Activated T-cell treated with anti-CD3 and anti-CD28 coated beads for 48 hours (primary cell): ENCODE data around the gene YDJC.
A peak's percentile ranks its signal among the peaks of the same experiment; 100 is the strongest.
"Not testable (repeated sequence)": the region's sequence is repeated elsewhere in the genome, so short reads cannot be mapped to it uniquely, and the experiment has no call there.

Source experiments
- DNase-seq: peaks from one replicate; pipeline ENCODE4 v3.0.0-alpha.2; 2020; ENCODE audit warnings: low read depth

Gene YDJC

DNA sequence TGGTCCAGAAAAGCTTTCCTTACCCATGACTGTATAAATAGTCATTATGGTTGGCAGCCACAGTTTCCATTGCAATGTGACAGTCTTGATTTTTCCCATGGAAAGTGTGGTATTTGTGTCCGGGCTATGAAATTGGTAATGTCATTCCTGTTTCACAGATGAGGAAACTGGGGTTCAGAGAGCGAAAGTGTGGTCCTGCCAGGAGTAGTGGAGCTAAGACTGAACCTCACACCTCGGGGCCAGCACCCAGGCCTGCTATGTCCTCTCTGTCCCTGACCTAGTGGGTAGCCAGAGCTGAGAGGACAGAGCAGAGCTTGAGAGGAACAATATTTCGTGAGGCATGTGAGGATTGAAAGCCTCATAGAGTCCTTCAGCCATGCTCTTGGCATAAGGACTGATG is 1.2 kb upstream of the YDJC start:
- DNase-seq = no peak

DNA sequence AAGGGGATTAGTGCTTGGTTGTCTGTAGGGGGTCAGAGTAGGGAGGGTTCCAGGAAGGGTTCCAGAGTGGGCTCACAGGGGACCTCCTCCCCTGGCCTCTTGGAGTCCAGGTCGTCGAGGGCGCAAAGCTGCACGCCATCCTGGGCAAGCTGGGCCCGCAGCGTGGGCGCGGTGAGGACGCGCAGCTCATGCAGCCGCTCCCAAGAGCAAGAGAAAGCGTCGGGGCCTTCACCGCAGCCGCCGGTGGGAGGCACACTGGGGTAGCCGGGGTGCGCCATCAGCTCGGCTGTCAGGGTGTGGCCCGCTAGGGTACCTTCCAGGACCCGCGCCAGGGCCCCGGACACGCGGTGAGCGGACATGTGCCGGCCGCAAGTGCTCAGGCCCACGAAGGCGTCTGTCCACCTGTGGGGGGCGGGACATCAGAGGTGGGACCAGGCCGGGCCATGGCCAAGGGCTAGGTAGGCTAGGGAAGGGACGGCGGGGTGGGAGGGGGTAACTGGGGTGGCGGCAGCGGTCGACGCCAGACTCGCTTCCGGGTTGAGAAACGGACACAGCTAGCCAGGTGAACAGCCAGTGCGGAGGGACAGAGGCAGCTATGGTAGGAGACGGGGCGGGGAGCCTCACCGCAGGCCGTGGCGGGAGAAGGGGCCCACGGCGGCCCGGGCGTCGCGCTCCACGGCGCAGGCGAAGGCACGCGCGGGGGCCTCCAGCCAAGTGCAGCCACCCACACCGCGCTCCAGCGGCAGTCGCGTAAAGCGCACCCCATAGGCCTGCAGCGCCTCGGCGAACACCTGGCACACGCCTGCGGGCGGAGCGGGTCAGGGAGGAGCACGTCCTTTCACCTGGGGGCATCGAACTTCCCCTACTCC is 1.2 kb downstream of the YDJC start:
- DNase-seq = no peak

DNA sequence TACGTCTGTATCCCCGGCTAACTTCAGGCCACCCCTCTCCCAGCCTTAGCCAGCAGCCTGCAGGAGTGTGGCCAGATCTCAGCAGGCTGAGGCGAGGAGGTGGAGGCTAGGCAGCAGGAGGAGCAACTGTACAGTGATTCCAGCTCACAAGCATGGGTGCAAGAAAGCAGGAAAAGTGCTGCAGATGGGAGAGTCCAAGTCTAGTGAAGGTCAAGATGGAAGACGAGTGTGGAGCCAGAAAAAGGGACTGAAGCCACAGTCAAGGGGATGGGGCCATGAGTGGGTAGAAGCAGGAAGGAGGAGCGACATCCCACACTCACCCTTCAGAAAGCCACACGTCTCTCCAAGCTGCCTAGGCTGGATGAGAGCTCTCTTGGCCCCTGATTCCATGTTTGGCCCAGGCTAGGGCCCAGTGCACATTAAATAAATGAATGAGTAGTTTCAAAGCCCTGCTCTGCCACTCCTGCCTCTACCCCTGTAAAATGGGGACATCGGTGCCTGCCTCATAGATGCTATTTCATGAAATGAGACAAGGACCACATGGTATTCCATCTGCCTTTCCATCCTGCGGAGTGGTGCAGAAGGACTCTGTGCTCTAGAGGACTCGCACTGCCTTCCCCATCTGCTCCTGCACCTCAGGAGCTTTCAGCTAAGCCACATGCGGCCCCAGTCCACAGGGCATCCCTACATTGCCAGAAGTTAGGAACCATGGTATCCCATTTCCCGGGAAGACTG is 2.9 kb downstream of the YDJC start:
- DNase-seq = no peak

DNA sequence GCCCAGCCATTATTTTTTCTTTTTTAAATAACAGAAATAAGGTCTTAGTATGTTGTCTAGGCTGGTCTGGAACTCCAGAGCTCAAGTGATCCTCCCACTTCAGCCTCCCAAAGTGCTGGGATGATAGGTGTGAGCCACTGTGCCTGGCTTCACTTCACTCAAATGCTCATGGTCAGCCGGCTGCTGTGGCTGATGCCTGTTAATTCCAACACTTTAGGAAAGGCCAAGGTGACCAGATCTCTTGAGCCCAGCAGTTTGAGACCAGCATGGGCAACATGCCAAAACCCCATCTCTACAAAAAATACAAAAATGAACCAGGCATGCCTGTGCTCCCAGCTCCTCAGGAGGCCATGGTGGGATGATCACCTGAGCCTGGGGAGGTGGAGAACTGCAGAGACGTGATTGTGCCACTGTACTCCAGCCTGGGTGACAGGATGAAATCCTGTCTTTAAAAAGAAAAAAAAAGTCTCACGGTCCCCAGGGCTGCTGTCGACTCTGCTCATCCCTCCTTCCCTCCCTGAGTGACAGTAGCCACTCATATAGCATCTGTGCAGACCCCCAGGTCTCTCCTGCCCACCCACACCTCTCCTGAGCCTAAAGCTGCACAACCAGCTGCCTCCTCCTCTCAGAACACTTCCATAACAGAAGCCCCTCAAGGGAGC is 3.6 kb downstream of the YDJC start:
- no peak for DNase-seq

DNA sequence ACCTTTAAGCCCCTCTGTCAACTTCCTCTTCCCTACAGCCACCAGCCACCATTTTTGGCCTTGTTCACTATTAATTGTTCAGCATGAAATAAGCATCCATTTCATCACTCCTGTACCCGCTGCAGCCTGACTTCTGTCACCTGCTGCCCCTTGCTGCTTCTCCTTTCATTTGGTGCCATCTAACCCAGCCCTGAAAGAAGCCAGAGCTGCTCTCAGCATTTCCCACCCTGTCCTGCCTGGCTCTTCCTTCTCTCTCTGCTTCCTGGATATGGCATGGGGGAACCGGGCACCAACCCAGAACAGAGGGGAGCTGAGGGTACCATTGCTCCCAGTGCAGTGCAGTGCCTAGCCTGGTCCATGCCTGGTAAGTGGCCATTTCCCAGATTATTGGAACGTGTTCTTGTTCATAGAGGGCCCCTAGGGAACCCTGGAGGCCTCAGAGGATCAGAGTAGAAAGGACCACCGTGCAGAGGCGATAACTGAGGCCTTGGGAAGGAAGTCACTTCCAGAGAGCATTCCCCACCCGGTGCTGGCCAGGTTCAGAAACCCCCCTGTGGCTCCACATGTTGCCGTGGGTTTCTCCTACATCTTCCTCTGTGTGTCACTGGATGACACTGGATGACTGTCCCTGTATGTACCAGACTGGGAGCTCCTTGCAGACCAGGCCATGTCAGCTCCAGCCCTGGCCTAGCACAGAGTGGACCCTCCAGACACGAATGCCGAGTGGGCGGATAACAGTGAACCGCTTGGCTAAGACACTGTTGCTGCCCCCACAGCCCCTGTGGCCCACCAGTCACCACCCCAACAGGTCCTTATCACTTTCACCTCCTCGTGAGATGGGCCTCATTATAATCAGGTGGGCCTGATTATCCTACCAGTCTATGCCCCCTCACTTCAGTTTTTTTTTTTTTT is 4.7 kb downstream of the YDJC start:
- no peak for DNase-seq

DNA sequence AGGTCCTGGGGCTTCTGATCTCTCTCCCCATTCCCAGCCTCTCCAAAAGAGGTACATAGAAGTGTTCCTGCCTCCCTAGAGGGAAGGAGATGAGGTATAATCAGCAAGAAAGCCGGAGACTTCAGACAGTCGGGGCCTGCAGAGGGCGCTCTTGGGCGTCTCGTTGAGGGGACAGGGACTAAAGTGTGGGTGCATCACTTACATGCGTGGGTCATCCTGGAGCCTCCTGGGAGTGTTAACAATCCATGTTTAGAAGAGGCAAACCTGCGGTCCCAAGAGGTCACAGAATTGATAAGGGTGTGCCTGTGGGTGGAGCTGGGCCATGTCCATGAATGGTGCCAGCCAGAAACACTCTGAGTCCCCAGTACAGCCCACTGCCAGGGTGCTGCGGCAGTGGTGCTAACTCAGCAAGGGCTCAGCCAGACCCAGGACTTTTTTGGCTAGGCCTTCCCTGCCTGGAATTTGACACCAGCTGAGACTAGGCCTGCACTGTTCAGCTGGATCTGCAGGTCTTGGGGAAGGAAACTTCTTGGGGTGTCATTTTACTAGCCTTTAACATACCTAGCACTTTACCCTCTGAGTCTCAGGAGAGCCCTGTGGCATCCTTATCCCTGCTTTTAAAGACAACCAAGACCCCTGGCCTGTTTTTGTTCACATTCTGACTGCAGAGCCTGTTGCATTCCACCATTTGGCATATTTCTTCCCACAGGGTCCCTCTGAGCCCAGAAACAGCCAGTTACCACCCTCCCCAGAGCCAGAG is 5.5 kb downstream of the YDJC start:
- DNase-seq = peak; percentile 50

DNA sequence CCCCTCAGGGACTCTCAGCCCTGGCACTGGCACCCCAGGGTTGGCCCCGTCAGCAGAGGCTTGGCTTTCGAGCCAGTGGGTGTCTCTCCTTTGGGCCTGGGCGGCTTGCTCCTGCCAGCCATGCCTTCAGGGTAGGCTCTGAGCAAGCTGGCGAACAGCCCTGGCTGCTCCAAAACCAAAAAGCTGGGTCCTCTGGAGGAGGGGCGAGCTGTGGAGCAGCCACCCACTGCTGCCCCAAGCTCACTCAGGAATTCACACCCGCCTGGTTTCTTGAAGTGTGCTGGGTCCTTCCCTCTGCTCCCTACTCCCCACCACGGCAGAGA is 6.2 kb downstream of the YDJC start:
- DNase-seq = no peak

DNA sequence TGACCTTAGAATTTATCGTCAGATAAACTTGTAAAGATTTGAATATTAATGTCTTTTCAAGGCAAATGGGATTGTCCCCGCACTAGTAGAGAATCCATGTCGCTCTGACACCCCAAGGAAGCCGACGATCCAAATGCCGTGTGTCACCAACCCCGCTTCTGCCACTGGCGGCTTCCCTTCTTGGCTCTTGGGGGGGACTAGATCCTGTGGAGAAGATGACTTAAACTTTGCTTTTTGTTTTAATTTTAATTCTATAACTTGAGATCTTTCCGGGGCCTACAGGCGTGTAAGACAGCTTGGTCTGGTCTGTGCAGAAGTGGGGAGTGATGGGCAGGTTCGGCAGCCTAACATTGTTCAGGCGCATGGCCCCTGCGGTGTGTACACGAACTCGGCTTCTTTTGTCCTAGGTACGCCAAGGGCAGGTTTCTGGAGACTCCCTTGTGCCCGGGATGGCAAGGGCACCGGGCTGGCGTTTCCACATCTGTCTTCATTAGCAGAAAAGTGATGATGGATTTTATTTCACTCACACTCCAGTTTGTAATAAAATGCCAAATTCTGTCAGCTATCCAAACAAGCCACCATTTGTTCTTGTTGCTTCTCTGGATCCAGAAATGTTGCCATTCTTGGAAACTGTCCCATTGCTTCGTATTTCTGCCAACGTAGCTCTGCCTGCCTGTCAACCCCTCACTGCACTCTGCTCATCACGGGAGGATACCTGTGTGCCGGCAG is 6.7 kb downstream of the YDJC start:
- DNase-seq = no peak

DNA sequence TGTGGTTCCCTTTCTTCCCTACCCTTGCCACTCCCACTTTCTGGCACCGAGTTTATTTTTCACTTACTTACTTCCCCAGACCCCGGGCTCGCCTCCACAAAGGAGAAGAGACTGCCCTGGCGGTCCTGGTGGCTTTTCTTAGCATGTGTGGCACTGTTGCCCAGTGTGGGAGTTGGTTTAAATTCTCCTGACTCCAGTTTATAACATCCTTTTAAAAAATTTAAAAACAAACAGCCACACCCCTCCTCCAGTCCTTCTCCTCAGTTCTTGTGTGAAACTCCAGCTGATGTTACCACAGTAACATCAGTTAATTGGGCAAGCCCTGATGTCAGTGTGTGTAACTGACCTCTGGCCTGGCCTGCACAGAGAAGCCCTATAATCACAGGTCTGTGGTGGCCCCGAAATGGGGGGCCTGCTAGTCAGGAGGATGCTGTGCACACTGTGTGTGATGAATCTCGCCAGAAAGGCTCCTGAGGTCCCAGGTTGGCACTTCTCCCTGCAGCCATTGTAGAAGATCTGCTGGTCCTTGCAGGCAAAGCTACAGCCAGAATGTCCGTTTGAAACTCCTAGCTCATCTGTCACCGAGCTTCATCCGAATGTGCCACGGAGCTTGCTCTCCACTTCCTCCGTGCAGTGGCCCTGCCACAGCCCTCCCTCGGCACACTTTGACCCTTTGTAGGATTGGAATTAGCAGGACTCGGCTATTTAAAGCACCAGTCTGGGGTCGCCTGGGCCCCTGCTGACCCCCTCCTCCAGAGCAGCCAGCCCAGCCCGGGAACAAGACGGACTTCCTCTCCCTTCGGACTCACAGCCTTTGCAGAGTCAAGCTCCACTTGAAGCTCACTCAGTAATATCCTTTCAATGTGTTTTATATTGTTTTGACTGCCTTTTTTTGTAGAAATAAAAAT is 7.6 kb downstream of the YDJC start:
- no peak for DNase-seq

DNA sequence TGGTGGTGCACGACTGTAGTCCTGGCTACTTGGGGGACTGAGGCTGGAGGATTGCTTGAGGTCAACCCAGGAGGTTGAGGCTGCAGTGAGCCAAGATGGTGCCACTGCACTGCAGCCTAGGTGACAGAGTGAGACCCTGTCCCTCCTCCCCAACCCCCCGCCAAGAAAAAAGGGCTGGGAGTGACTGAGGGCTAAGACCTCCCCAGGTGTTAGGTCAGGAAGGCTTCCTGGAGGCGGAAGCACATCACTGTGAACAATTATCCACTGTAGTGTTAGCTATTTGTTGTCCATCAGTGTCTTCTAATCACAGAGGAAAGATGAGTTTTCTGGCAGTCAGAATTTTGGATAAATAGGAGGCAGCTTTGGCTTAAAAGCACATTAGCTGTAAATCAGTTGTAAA is 8.8 kb downstream of the YDJC start:
- DNase-seq = no peak

DNA sequence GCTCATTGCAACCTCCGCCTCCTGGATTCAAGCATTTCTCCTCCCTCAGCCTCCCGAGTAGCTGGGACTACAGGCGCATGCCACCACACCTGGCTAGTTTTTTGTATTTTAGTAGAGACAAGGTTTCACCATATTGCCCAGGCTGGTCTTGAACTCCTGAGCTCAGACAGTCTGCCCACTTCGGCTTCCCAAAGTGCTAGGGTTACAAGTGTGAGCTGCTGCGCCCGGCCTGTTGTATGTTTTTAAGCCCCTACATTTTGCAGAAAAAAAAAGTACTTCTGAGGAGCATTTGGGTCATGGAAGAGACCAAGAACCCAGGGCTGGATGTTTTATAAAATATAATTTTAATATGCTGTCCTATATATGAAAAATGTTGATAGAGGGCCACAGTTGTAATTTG is 12.5 kb downstream of the YDJC start:
- not testable (repeated sequence) for DNase-seq

DNA sequence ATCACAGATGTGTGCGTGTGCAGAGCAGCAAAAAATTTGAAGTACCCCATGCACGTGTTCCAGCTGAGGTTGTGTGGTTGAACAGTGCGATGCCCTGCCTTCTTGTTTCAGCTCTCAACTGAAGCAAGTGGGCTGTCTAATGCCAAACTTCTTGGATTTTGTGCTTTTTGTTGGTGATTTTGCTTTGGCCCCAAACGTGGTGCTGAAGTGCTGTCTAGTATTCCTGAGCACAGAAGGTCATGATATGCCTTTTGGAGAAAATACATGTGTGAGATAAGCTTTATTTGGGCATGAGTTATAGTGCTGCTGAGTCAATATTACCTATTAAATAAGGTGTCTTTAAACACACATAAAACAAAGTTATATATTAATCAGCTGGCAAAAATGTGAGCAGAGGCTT is 14.1 kb downstream of the YDJC start:
- no peak for DNase-seq

DNA sequence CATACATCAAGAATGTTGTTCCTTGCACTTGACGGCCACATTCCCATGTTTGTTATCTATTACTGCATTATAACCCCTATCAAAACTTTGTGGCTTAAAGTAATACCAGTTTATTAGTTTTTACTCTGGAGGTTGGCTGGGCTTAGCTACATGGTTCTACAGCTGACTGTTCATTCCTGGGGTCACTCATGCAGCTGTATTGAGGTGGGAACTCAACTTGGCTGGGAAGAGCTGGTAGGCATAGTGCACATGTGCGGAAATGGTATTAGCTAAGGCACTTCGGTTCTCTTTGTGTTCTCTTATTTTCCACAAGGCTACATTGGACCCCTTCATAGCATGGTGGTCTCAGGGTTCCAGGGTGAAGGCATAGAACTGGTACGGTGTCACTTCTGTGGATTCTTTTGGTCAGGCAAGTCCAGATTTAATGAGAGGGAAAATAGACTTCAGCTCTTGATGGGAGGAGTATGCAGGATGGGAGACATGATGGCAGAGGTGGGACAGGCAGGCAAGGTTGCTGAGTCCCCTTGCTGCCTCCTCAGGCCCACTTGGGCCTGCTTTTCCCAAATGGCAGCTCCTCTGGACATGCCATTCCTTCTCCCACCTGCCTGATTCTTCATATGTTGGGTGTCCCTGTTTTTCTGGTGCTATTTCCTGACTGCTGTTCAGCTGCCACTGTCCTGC is 16.1 kb downstream of the YDJC start:
- DNase-seq = no peak

DNA sequence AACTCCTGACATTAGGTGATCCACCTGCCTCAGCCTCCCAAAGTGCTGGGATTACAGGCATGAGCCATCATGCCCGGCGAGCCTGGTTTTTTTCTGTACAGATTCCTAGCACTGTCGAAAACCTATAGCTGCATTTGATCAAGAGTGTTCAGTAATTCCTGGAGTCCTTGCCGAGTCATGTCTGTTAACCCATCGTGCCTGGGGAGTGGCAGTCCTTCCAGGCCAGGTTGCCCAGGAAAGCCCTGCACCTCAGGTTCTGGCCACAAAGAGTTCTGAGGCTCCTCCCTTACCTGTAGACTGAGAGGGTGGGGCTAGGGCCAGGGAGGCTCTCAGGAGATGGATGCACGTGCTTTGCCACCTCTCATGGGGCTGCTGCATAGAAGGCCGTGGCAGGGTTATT is 17.0 kb downstream of the YDJC start:
- DNase-seq = no peak

DNA sequence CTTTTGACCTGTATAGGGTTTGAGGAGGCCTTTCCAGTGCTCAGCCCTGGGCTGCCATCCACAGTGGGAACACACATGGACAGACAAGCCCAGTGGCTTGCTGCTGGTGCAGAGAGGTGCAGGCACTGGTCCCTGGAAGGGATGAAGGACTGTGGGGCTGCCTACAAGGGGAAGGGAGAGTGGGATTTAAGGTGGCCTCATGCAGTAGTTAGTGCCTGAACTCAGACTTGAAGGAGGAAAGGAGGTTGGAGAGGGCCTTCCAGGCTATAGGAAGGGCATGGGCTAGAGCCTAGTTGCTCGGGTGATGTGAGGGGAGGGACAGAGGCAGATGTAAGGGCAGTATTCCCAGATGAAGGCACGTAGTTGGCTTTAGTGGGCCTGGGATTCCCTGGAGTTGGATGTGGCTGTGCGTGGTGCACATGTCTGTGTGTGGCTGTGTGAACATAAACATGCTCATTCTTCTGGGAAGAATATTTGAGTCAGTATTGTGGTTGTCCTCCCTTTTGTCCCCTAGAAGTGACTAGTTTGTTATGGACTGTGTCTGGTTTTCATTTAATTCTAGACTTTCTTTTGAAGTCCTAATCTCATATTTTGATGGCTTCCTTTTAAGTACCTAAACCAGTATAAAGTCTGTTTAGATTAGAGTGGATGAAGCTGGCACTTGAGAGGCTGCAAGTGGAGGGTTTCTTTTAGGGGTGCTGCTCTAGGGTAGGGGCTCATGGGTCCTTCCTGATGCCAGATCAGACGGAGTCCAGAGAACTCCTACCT is 18.4 kb downstream of the YDJC start:
- no peak for DNase-seq

DNA sequence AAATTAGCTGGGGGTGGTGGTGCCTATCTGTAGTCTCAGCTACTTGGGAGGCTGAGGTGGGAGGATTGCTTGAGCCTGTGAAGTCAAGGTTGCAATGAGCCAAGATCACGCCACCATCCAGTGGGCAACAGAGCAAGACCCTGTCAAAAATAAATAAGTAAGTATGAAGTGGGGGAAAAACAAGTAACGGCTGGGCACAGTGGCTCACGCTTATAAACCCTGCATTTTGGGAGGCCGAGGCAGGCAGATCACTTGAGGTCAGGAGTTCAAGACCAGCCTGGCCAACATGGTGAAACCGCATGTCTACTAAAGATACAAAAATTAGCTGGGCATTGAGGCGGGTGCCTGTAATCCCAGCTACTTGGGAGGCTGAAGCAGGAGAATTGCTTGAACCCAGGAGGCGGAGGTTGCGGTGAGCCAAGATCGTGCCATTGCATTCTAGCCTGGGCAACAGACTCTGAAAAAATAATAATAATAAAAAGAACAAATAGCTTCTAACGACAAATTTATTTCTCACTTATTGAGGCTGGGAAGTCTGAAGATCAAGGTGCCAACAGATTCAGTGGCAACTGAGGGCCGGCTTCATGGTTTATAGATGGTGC is 20.2 kb downstream of the YDJC start:
- DNase-seq = not testable (repeated sequence)

DNA sequence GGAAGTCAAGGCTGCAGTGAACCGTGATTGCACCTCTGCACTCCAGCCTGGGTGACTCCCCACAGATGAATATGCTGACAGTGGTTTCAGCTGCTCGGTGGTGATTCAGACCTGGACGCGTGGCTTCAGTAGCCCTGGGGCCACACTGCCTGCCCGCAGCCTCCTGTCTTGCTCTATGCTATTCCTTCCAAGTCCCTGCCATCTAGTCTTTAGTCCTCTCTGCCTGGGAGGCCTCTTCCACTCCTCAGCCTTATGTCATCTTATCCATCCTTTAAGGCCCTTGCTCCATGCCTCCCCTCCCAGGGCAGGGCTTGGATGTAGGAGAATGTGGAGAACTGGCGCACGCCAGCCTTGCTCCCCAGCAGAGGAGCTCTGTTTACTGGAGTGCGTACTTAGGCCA is 23.0 kb downstream of the YDJC start:
- DNase-seq = no peak
